ENCODE measurements around the gene CACNA1G.

DNA sequence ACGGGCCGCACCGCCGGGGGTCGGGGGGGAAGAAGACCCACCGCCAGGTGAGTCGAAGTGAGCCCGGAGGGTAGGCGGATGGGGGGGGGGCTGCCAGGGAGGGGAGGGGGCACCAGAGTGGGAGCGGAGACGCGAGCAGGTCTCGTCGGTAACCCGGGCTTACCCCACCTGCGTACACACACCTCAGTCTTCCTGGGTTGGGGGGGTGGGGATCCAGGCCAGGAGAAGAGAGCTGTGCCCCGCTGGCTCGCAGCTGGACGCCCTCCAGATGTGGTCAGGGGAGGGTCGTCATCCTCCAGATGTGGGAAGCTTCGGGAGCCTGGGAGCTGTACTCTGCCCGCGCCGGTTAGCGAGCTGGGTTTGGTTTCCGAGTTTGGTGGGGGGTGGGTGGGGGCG is 1.2 kb downstream of the CACNA1G start:
- TF ChIP-seq POLR2AphosphoS5 (IDR thresholded peaks at IDR 0.05; ENCODE audit: low read depth, low read length) (no peak), TAF1 (IDR thresholded peaks at IDR 0.05; ENCODE audit: borderline replicate concordance, insufficient read depth, low read length) (no peak)
- TF ChIP-seq, protein P1, sequence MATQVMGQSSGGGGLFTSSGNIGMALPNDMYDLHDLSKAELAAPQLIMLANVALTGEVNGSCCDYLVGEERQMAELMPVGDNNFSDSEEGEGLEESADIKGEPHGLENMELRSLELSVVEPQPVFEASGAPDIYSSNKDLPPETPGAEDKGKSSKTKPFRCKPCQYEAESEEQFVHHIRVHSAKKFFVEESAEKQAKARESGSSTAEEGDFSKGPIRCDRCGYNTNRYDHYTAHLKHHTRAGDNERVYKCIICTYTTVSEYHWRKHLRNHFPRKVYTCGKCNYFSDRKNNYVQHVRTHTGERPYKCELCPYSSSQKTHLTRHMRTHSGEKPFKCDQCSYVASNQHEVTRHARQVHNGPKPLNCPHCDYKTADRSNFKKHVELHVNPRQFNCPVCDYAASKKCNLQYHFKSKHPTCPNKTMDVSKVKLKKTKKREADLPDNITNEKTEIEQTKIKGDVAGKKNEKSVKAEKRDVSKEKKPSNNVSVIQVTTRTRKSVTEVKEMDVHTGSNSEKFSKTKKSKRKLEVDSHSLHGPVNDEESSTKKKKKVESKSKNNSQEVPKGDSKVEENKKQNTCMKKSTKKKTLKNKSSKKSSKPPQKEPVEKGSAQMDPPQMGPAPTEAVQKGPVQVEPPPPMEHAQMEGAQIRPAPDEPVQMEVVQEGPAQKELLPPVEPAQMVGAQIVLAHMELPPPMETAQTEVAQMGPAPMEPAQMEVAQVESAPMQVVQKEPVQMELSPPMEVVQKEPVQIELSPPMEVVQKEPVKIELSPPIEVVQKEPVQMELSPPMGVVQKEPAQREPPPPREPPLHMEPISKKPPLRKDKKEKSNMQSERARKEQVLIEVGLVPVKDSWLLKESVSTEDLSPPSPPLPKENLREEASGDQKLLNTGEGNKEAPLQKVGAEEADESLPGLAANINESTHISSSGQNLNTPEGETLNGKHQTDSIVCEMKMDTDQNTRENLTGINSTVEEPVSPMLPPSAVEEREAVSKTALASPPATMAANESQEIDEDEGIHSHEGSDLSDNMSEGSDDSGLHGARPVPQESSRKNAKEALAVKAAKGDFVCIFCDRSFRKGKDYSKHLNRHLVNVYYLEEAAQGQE (IDR thresholded peaks at IDR 0.05; ENCODE audit: insufficient read depth in 1 of 2, low read depth in 2 of 2, low read length in 2 of 2): no peak

All from PFSK-1 (cell line).